Loucy (cell line): ENCODE results near the gene DNAH9.

Experiments
- H2AFZ ChIP-seq: fragments of 200-600 bp; sonication (generic); 2 replicates; pipeline ENCODE4 v1.6.0; 2016; ENCODE audit warnings: antibody characterized with exemption, mild to moderate bottlenecking, low read length, moderate library complexity
- H3F3A ChIP-seq: fragments of 200-600 bp; 2 replicates; pipeline ENCODE4 v1.6.0; 2016; ENCODE audit warnings: antibody characterized with exemption, low read depth, mild to moderate bottlenecking
- H3K27me3 ChIP-seq: fragments of 200-600 bp; sonication (generic); 2 replicates; pipeline ENCODE4 v1.6.1; 2014; ENCODE audit warnings: low read length, mild to moderate bottlenecking; ENCODE audit not compliant: insufficient read depth, poor library complexity, severe bottlenecking
- H3K36me3 ChIP-seq: fragments of 200-600 bp; sonication (generic); 2 replicates; pipeline ENCODE4 v1.6.1; 2016; ENCODE audit warnings: low read length; ENCODE audit not compliant: insufficient read depth
- H3K4me1 ChIP-seq: fragments of 200-600 bp; sonication (generic); 2 replicates; pipeline ENCODE4 v1.5.1; 2014; ENCODE audit warnings: low read length, mild to moderate bottlenecking; ENCODE audit not compliant: insufficient read depth, poor library complexity, severe bottlenecking
- H3K4me2 ChIP-seq: fragments of 200-600 bp; sonication (generic); 2 replicates; pipeline ENCODE4 v1.6.0; 2014; ENCODE audit warnings: antibody characterized with exemption, low read length, low read depth, mild to moderate bottlenecking; ENCODE audit not compliant: poor library complexity, severe bottlenecking
- H3K4me3 ChIP-seq: fragments of 200-600 bp; sonication (generic); 2 replicates; pipeline ENCODE4 v1.5.1; 2014; ENCODE audit warnings: low read length, mild to moderate bottlenecking, mixed read lengths; ENCODE audit not compliant: poor library complexity, severe bottlenecking
- H3K79me2 ChIP-seq: fragments of 200-600 bp; sonication (generic); 2 replicates; pipeline ENCODE4 v1.6.1; 2014; ENCODE audit warnings: low read length; ENCODE audit not compliant: insufficient read depth
- H3K9ac ChIP-seq: fragments of 200-600 bp; sonication (generic); 2 replicates; pipeline ENCODE4 v1.6.0; 2014; ENCODE audit warnings: mild to moderate bottlenecking, low read depth, low read length, moderate library complexity; ENCODE audit not compliant: poor library complexity, severe bottlenecking
- H3K9me2 ChIP-seq: fragments of 200-600 bp; sonication (generic); replicated peaks from 2 replicates; pipeline ENCODE4 v1.6.1; 2016; ENCODE audit warnings: low read depth, low read length, mixed read lengths
- H3K9me3 ChIP-seq: fragments of 200-600 bp; sonication (generic); 2 replicates; pipeline ENCODE4 v1.6.1; 2014; ENCODE audit warnings: mild to moderate bottlenecking, antibody characterized with exemption, low read length, low read depth; ENCODE audit not compliant: insufficient read depth
- H4K20me1 ChIP-seq: fragments of 200-600 bp; sonication (generic); 2 replicates; pipeline ENCODE4 v1.6.0; 2014; ENCODE audit warnings: antibody characterized with exemption, low read length, mild to moderate bottlenecking; ENCODE audit not compliant: insufficient read depth, poor library complexity, severe bottlenecking
- CTCF ChIP-seq: fragments of 200-600 bp; sonication (generic); conservative IDR thresholded peaks from 2 replicates; pipeline ENCODE4 v1.5.1; 2014; ENCODE audit warnings: mild to moderate bottlenecking, antibody characterized with exemption, low read length
- EZH2phosphoT487 ChIP-seq: fragments of 200-600 bp; IDR thresholded peaks from 2 replicates; pipeline ENCODE4 v1.6.1; 2018; ENCODE audit warnings: antibody characterized with exemption, mild to moderate bottlenecking, moderate library complexity, borderline replicate concordance

DNAH9 gene

GRCh38 chr17:11739848-11740247, 141.6 kb downstream of the DNAH9 start:
- Histone ChIP-seq H3K79me2 (no peaks in the 10 kb centered on the region), H3F3A (no peaks in the 10 kb centered on the region), H3K4me3 (no peak overlapping the region), H3K9me2 (no peaks in the 10 kb centered on the region), H4K20me1 (no peaks in the 10 kb centered on the region), H3K4me1 (no peaks in the 10 kb centered on the region), H3K9ac (no peak overlapping the region), H2AFZ (no peak overlapping the region), H3K27me3 (no peaks in the 10 kb centered on the region), H3K36me3 (no peaks in the 10 kb centered on the region), H3K9me3 (peaks cover 3% of the 10 kb centered on the region; the same call in 1 of the 2 replicates), H3K4me2 (no peak overlapping the region)
- TF ChIP-seq EZH2phosphoT487 (no peak), CTCF (no peak)

- H3K9me3 ChIP-seq = peaks cover 8% of the 10 kb centered on the region; the same call in 1 of the 2 replicates
These were observed 144.6 kb downstream of the DNAH9 start for GRCh38 chr17:11742886-11743285.

GRCh38 chr17:11744696-11745095, 146.4 kb downstream of the DNAH9 start:
- no peak overlapping the region for H3K4me2 ChIP-seq
- no peaks in the 10 kb centered on the region for H3K79me2 ChIP-seq
- H2AFZ ChIP-seq = no peak overlapping the region
- no peaks in the 10 kb centered on the region for H3K27me3 ChIP-seq
- H3K36me3 ChIP-seq = no peaks in the 10 kb centered on the region
- H3K9ac ChIP-seq = no peak overlapping the region
- no peak overlapping the region for H3K4me3 ChIP-seq
- no peaks in the 10 kb centered on the region for H3K9me2 ChIP-seq
- H3F3A ChIP-seq = no peaks in the 10 kb centered on the region
- no peak for TF ChIP-seq CTCF
- TF ChIP-seq EZH2phosphoT487 = no peak
- H3K4me1 ChIP-seq = no peaks in the 10 kb centered on the region
- H4K20me1 ChIP-seq = no peaks in the 10 kb centered on the region
- H3K9me3 ChIP-seq = peaks cover 8% of the 10 kb centered on the region; the same call in 1 of the 2 replicates

More at GRCh38 chr17:11742886-11743285, 144.6 kb downstream of the DNAH9 start:
- TF ChIP-seq EZH2phosphoT487 (no peak), CTCF (no peak)
- Histone ChIP-seq H3F3A (no peaks in the 10 kb centered on the region), H3K4me3 (no peak overlapping the region), H3K36me3 (no peaks in the 10 kb centered on the region), H3K4me2 (no peak overlapping the region), H3K79me2 (no peaks in the 10 kb centered on the region), H2AFZ (no peak overlapping the region), H3K9me2 (no peaks in the 10 kb centered on the region), H4K20me1 (no peaks in the 10 kb centered on the region), H3K9ac (no peak overlapping the region), H3K4me1 (no peaks in the 10 kb centered on the region), H3K27me3 (no peaks in the 10 kb centered on the region)
